ENCODE results near the gene CCDC88A.

The CCDC88A gene

DNA sequence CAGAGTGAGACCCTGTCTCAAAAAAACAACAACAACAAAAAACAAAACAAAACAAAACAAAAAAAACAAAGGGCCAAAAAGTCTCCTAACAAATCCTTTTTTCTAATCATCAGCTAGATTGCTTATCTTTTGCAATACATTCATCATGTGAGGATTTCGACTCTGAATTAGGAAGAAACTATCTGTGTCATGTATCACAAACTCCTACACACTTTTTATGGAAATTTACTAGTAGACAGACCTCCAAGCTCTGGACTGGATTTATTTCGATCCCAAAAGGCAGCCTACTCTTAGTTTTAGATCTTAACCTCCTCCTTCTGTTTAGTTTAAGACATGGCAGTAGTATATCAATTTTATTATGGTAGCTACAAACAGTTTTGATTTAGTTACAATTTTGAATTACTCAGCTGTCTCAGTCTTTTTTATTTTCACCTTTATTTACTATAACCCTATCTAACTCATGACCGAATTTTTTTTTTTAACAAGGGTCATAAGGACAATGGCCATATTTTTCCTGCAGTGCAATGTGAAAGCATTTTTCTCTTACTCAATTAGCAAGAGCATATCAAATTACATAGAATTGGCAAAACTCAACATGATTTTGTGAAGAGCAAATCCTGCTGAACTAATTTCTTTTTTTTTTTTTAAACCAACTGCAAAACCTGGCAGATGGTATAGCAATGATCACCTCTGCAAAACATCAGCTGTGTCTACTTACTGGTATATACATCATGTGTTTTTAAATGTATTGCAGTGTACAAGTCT lies 10.7 kb upstream of the CCDC88A start:
- WGBS: 94% methylated on average over 2 of the region's 3 CpGs
- no peak overlapping the region for H3K14ac ChIP-seq (ENCODE audit: low read length in 2 of 2)
- peaks cover 6% of the 10 kb centered on the region for H3K4me1 ChIP-seq (ENCODE audit: control insufficient read depth, insufficient read depth, low read depth, low read length)
- H2BK12ac ChIP-seq (ENCODE audit: low read length in 2 of 2): no peak overlapping the region
- no peak overlapping the region for H3K18ac ChIP-seq (ENCODE audit: low read depth in 1 of 2, low read length in 2 of 2)
- no peak overlapping the region for H3K4me2 ChIP-seq (ENCODE audit: low read length, poor library complexity, severe bottlenecking)
- H3K9me3 ChIP-seq (ENCODE audit: control insufficient read depth, low read length): no peaks in the 10 kb centered on the region
- H2BK15ac ChIP-seq (ENCODE audit: low read depth, poor library complexity, severe bottlenecking): no peak overlapping the region
- H2AFZ ChIP-seq (ENCODE audit: low read depth, low read length): no peak overlapping the region
- H2BK120ac ChIP-seq (ENCODE audit: low read depth, low read length): no peak overlapping the region
- no peak for DNase-seq
- no peak overlapping the region for H3K4ac ChIP-seq (ENCODE audit: low read depth in 1 of 2, low read length in 2 of 2)
- H3K9ac ChIP-seq (ENCODE audit: low read length): peak overlapping the region; percentile 50
- H3K79me1 ChIP-seq (replicated peaks; ENCODE audit: low read length, poor library complexity, severe bottlenecking): no peaks in the 10 kb centered on the region
- no peak overlapping the region for H4K8ac ChIP-seq (ENCODE audit: low read length)
- H3K23ac ChIP-seq (ENCODE audit: low read length in 2 of 2): no peak overlapping the region
- no peak overlapping the region for H3K4me3 ChIP-seq (ENCODE audit: insufficient read depth in 1 of 2, low read depth in 1 of 2, low read length in 2 of 2)
- H4K91ac ChIP-seq (ENCODE audit: low read length): no peak overlapping the region
- H3K36me3 ChIP-seq (ENCODE audit: control insufficient read depth in 1 of 2, insufficient read depth in 2 of 2, low read depth in 1 of 2, low read length in 2 of 2): no peaks in the 10 kb centered on the region
- no peak overlapping the region for H2BK5ac ChIP-seq (ENCODE audit: low read depth, low read length, poor library complexity, severe bottlenecking)
- H3K27ac ChIP-seq (ENCODE audit: low read length, poor library complexity, severe bottlenecking): no peak overlapping the region
- H3K27me3 ChIP-seq (ENCODE audit: control insufficient read depth in 1 of 2, insufficient read depth in 1 of 2, low read length in 2 of 2): no peaks in the 10 kb centered on the region
- no peak overlapping the region for H2AK5ac ChIP-seq (ENCODE audit: low read length, severe bottlenecking)

DNA sequence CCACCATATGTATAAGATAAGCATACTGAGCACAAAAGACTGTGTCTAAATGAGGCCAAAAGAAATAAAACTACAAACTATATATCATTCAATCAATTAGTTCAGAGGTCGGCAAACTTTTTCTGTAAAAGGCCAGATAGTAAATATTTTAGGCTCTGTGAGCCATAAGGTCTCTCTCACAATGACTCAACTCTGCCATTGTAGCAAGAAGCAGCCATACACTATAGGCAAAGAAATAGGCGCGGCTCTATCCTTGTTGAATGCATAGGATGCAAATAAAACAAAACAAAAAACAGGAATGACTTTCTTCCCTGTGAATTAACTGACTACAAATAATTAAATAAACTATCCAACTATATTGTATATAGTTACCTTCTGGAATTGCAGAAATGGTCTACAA lies 8.6 kb upstream of the CCDC88A start:
- Histone ChIP-seq H3K36me3 (ENCODE audit: control insufficient read depth in 1 of 2, insufficient read depth in 2 of 2, low read depth in 1 of 2, low read length in 2 of 2) (no peaks in the 10 kb centered on the region), H2AK5ac (ENCODE audit: low read length, severe bottlenecking) (no peak overlapping the region), H3K9me3 (ENCODE audit: control insufficient read depth, low read length) (no peaks in the 10 kb centered on the region), H3K4me1 (ENCODE audit: control insufficient read depth, insufficient read depth, low read depth, low read length) (peaks cover 6% of the 10 kb centered on the region), H2BK5ac (ENCODE audit: low read depth, low read length, poor library complexity, severe bottlenecking) (no peak overlapping the region), H4K8ac (ENCODE audit: low read length) (no peak overlapping the region), H3K14ac (ENCODE audit: low read length in 2 of 2) (no peak overlapping the region), H3K79me1 (replicated peaks; ENCODE audit: low read length, poor library complexity, severe bottlenecking) (no peaks in the 10 kb centered on the region), H3K4ac (ENCODE audit: low read depth in 1 of 2, low read length in 2 of 2) (no peak overlapping the region), H3K23ac (ENCODE audit: low read length in 2 of 2) (no peak overlapping the region), H3K9ac (ENCODE audit: low read length) (no peak overlapping the region), H3K4me2 (ENCODE audit: low read length, poor library complexity, severe bottlenecking) (no peak overlapping the region), H3K27me3 (ENCODE audit: control insufficient read depth in 1 of 2, insufficient read depth in 1 of 2, low read length in 2 of 2) (no peaks in the 10 kb centered on the region), H3K18ac (ENCODE audit: low read depth in 1 of 2, low read length in 2 of 2) (no peak overlapping the region), H3K4me3 (ENCODE audit: insufficient read depth in 1 of 2, low read depth in 1 of 2, low read length in 2 of 2) (no peak overlapping the region), H2AFZ (ENCODE audit: low read depth, low read length) (no peak overlapping the region), H2BK15ac (ENCODE audit: low read depth, poor library complexity, severe bottlenecking) (no peak overlapping the region), H2BK120ac (ENCODE audit: low read depth, low read length) (no peak overlapping the region), H4K91ac (ENCODE audit: low read length) (no peak overlapping the region), H2BK12ac (ENCODE audit: low read length in 2 of 2) (no peak overlapping the region), H3K27ac (ENCODE audit: low read length, poor library complexity, severe bottlenecking) (no peak overlapping the region)
- WGBS: 100% methylated on average over 1 of the region's 3 CpGs
- DNase-seq: no peak

DNA sequence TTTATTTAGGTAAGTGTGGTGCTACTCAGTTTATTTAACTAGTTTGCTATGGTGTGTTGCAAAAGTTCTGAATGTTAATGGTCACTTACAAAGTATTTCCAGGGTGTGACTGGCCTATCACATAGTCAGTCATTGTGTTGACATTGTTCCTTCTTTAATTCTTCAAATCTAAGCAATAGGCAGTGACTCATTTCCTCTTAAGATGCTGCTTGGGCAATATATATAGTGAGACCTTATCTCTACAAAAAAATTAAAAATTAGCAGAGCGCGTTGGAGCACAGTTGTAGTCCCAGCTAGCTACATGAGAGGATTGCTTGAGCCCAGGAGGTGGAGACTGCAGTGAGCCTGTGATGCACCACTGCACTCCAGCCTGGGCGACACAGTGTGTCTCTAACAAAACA lies 5.8 kb upstream of the CCDC88A start:
- Histone ChIP-seq H3K23ac (ENCODE audit: low read length in 2 of 2) (no peak overlapping the region), H3K27me3 (ENCODE audit: control insufficient read depth in 1 of 2, insufficient read depth in 1 of 2, low read length in 2 of 2) (no peaks in the 10 kb centered on the region), H4K8ac (ENCODE audit: low read length) (peak overlapping the region; percentile 92), H3K18ac (ENCODE audit: low read depth in 1 of 2, low read length in 2 of 2) (peak overlapping the region; percentile 82 to 94), H3K4me3 (ENCODE audit: insufficient read depth in 1 of 2, low read depth in 1 of 2, low read length in 2 of 2) (no peak overlapping the region), H4K91ac (ENCODE audit: low read length) (peak overlapping the region; percentile 79), H2BK12ac (ENCODE audit: low read length in 2 of 2) (no peak overlapping the region), H3K79me1 (replicated peaks; ENCODE audit: low read length, poor library complexity, severe bottlenecking) (no peaks in the 10 kb centered on the region), H2BK15ac (ENCODE audit: low read depth, poor library complexity, severe bottlenecking) (no peak overlapping the region), H3K4ac (ENCODE audit: low read depth in 1 of 2, low read length in 2 of 2) (no peak overlapping the region), H3K27ac (ENCODE audit: low read length, poor library complexity, severe bottlenecking) (peak overlapping the region; percentile 41), H2BK5ac (ENCODE audit: low read depth, low read length, poor library complexity, severe bottlenecking) (no peak overlapping the region), H3K4me2 (ENCODE audit: low read length, poor library complexity, severe bottlenecking) (peak overlapping the region; percentile 28), H3K36me3 (ENCODE audit: control insufficient read depth in 1 of 2, insufficient read depth in 2 of 2, low read depth in 1 of 2, low read length in 2 of 2) (no peaks in the 10 kb centered on the region), H3K4me1 (ENCODE audit: control insufficient read depth, insufficient read depth, low read depth, low read length) (peaks cover 6% of the 10 kb centered on the region), H2AFZ (ENCODE audit: low read depth, low read length) (peak overlapping the region; percentile 67), H3K14ac (ENCODE audit: low read length in 2 of 2) (no peak overlapping the region), H2AK5ac (ENCODE audit: low read length, severe bottlenecking) (no peak overlapping the region), H3K9me3 (ENCODE audit: control insufficient read depth, low read length) (no peaks in the 10 kb centered on the region), H2BK120ac (ENCODE audit: low read depth, low read length) (no peak overlapping the region), H3K9ac (ENCODE audit: low read length) (no peak overlapping the region)
- peak; percentile 93 for DNase-seq
- WGBS: 13% methylated on average over 3 of the region's 3 CpGs

DNA sequence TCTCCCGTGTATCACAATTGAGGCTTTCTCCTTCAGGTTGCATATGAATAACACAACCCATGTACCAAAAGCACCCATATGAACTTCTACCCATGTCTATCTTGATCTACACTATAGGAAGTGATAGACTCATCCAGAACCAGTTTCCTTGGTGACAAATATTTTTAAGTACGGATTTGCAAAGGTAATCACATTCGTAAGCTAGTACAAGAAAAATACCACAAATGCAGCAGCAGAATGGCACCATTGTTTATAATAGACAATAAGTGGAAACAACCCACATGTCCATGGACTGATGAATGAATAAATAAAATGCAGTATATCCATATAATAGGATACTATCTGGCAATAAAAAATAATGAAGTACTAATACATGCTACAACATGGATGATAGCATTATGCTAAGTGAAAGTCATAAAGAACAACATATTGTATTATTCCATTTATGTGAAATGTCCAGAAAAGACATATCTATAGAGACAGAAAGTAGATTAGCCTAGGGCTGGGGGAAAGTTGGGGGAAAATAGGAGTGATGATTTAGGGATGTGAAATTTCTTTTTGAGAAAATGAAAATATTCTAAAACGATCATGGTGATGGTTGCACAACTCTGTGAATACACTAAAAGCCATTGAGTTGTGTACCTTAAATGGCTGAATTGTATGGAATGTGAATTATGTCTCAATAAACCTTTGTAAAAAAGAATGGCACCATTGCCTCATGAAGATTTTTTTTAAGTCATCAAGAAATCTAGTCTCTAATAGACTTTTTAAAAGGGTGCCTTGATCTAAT lies 3.4 kb upstream of the CCDC88A start:
- H2AK5ac ChIP-seq (ENCODE audit: low read length, severe bottlenecking): no peak overlapping the region
- H2AFZ ChIP-seq (ENCODE audit: low read depth, low read length): no peak overlapping the region
- no peaks in the 10 kb centered on the region for H3K9me3 ChIP-seq (ENCODE audit: control insufficient read depth, low read length)

More for the DNA sequence above, 3.4 kb upstream of the CCDC88A start:
- Histone ChIP-seq H3K14ac (ENCODE audit: low read length in 2 of 2) (no peak overlapping the region), H4K91ac (ENCODE audit: low read length) (no peak overlapping the region), H3K4me2 (ENCODE audit: low read length, poor library complexity, severe bottlenecking) (no peak overlapping the region), H4K8ac (ENCODE audit: low read length) (no peak overlapping the region), H3K4ac (ENCODE audit: low read depth in 1 of 2, low read length in 2 of 2) (no peak overlapping the region), H3K79me1 (replicated peaks; ENCODE audit: low read length, poor library complexity, severe bottlenecking) (peaks cover 5% of the 10 kb centered on the region), H3K4me1 (ENCODE audit: control insufficient read depth, insufficient read depth, low read depth, low read length) (peaks cover 6% of the 10 kb centered on the region), H3K23ac (ENCODE audit: low read length in 2 of 2) (no peak overlapping the region), H2BK12ac (ENCODE audit: low read length in 2 of 2) (no peak overlapping the region), H3K27ac (ENCODE audit: low read length, poor library complexity, severe bottlenecking) (no peak overlapping the region), H3K18ac (ENCODE audit: low read depth in 1 of 2, low read length in 2 of 2) (no peak overlapping the region), H3K27me3 (ENCODE audit: control insufficient read depth in 1 of 2, insufficient read depth in 1 of 2, low read length in 2 of 2) (no peaks in the 10 kb centered on the region), H2BK5ac (ENCODE audit: low read depth, low read length, poor library complexity, severe bottlenecking) (no peak overlapping the region), H3K9ac (ENCODE audit: low read length) (no peak overlapping the region), H3K4me3 (ENCODE audit: insufficient read depth in 1 of 2, low read depth in 1 of 2, low read length in 2 of 2) (no peak overlapping the region), H3K36me3 (ENCODE audit: control insufficient read depth in 1 of 2, insufficient read depth in 2 of 2, low read depth in 1 of 2, low read length in 2 of 2) (no peaks in the 10 kb centered on the region), H2BK15ac (ENCODE audit: low read depth, poor library complexity, severe bottlenecking) (no peak overlapping the region), H2BK120ac (ENCODE audit: low read depth, low read length) (no peak overlapping the region)
- no peak for DNase-seq
- WGBS: 85% methylated on average over 4 of the region's 4 CpGs
